Adrenal gland (tissue), 5 donors: ENCODE data around the gene PRKAR2A.

Experiments
- CTCF ChIP-seq, 6 experiments: fragments of 450-650 bp in 4 of 6; fragments of 200-600 bp in 2 of 6; sonication (generic) in 1 of 6; IDR thresholded peaks; 1 replicate in 5 of 6; 2 replicates in 1 of 6; pipeline versions ENCODE4 v1.5.1 to v1.8.0; 2016 to 2021; ENCODE audit warnings: antibody characterized with exemption in 6 of 6, mild to moderate bottlenecking in 2 of 6, moderate library complexity in 1 of 6
- POLR2A ChIP-seq, 2 donors: fragments of 450-650 bp; IDR thresholded peaks; one replicate each; pipeline ENCODE4 v1.6.1; 2017; ENCODE audit warnings: antibody characterized with exemption in 2 of 2, mild to moderate bottlenecking in 2 of 2, moderate library complexity in 1 of 2
- donor health status: DM: no; HTN: no; CAD: no.

- TF ChIP-seq CTCF (IDR thresholded peaks at IDR 0.05) = no peak
- no peak for TF ChIP-seq POLR2A (IDR thresholded peaks at IDR 0.05)
Observed at GRCh38 chr3:48837163-48837562, 10.5 kb downstream of the PRKAR2A start.
